SKM-1 treated with dmso at 0.1 percent for 144 hours (cell line): ENCODE measurements around the gene C1orf159.
"Not testable (repeated sequence)": the region's sequence is repeated elsewhere in the genome, so short reads cannot be mapped to it uniquely, and the experiment has no call there.

ENCODE experiments used
- DNase-seq: peaks from one replicate; lab custom pipeline; 2025; ENCODE audit not compliant: unreplicated experiment; lab: John Stamatoyannopoulos, UW

C1orf159 gene

GRCh38 chr1:1118876-1119220 lies 3.0 kb upstream of the C1orf159 start:
- DNase-seq, result no peak

GRCh38 chr1:1118011-1118875 lies 2.4 kb upstream of the C1orf159 start:
- no peak for DNase-seq

GRCh38 chr1:1117469-1117831 lies 1.6 kb upstream of the C1orf159 start:
- no peak for DNase-seq

GRCh38 chr1:1116701-1117468 lies 996 bp upstream of the C1orf159 start:
- no peak for DNase-seq

GRCh38 chr1:1115136-1115785 lies 628 bp downstream of the C1orf159 start:
- no peak for DNase-seq

GRCh38 chr1:1114431-1114830 lies 1.5 kb downstream of the C1orf159 start:
- DNase-seq, result no peak

GRCh38 chr1:1112237-1112985 lies 3.5 kb downstream of the C1orf159 start:
- DNase-seq, result no peak

GRCh38 chr1:1111516-1112236 lies 4.2 kb downstream of the C1orf159 start:
- DNase-seq, result no peak

- no peak for DNase-seq
Measured at GRCh38 chr1:1110561-1110971, 5.3 kb downstream of the C1orf159 start.

- no peak for DNase-seq
Measured at GRCh38 chr1:1109743-1110142, 6.1 kb downstream of the C1orf159 start.

- no peak for DNase-seq
Measured at GRCh38 chr1:1106510-1107221, 9.2 kb downstream of the C1orf159 start.

- DNase-seq, result peak; percentile 67
Measured at GRCh38 chr1:1104152-1104551, 11.7 kb downstream of the C1orf159 start.

GRCh38 chr1:1101503-1101902 lies 14.4 kb downstream of the C1orf159 start:
- no peak for DNase-seq

- no peak for DNase-seq
Measured at GRCh38 chr1:1100296-1100695, 15.6 kb downstream of the C1orf159 start.

- DNase-seq, result no peak
Measured at GRCh38 chr1:1099506-1100183, 16.2 kb downstream of the C1orf159 start.

GRCh38 chr1:1098681-1099421 lies 17.0 kb downstream of the C1orf159 start:
- DNase-seq, result no peak

GRCh38 chr1:1096136-1096535 lies 19.8 kb downstream of the C1orf159 start:
- not testable (repeated sequence) for DNase-seq

- DNase-seq, result no peak
Measured at GRCh38 chr1:1094981-1095380, 20.9 kb downstream of the C1orf159 start.

GRCh38 chr1:1093610-1093943 lies 22.3 kb downstream of the C1orf159 start:
- DNase-seq, result no peak
